WI38 (cell line): Measurements from ENCODE around the gene SPRN.

Source experiments
- H3K4me3 ChIP-seq: 2 replicates; pipeline ENCODE4 v1.5.1; 2011; ENCODE audit warnings: low read depth, mild to moderate bottlenecking, control low read depth, low read length
- TF ChIP-seq, protein P1 (sequence below): IDR thresholded peaks from 2 replicates; pipeline ENCODE4 v1.5.1; 2012; ENCODE audit warnings: low read depth, mild to moderate bottlenecking, control low read depth, low read length

SPRN gene

DNA sequence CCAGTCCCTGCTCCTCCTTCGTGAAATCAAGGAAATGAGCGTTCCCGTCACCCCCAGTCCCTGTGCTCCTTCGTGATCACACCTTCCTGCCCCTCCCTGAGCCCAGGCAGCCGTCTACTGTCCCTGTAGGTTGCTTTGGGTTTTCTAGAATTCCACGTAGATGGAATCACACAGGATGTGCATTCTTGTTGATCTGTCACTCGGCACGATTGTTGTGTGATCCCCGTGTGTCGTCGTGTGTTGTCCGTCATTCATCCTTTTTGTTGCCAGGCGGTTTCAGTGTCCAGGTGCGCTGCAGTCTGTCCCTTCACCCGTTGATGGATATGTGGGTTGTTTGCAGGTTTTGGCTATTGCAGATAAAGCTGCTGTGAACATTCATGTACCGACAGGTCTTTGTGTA is 21.1 kb downstream of the SPRN start:
- TF ChIP-seq, protein P1, sequence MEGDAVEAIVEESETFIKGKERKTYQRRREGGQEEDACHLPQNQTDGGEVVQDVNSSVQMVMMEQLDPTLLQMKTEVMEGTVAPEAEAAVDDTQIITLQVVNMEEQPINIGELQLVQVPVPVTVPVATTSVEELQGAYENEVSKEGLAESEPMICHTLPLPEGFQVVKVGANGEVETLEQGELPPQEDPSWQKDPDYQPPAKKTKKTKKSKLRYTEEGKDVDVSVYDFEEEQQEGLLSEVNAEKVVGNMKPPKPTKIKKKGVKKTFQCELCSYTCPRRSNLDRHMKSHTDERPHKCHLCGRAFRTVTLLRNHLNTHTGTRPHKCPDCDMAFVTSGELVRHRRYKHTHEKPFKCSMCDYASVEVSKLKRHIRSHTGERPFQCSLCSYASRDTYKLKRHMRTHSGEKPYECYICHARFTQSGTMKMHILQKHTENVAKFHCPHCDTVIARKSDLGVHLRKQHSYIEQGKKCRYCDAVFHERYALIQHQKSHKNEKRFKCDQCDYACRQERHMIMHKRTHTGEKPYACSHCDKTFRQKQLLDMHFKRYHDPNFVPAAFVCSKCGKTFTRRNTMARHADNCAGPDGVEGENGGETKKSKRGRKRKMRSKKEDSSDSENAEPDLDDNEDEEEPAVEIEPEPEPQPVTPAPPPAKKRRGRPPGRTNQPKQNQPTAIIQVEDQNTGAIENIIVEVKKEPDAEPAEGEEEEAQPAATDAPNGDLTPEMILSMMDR: no peak

DNA sequence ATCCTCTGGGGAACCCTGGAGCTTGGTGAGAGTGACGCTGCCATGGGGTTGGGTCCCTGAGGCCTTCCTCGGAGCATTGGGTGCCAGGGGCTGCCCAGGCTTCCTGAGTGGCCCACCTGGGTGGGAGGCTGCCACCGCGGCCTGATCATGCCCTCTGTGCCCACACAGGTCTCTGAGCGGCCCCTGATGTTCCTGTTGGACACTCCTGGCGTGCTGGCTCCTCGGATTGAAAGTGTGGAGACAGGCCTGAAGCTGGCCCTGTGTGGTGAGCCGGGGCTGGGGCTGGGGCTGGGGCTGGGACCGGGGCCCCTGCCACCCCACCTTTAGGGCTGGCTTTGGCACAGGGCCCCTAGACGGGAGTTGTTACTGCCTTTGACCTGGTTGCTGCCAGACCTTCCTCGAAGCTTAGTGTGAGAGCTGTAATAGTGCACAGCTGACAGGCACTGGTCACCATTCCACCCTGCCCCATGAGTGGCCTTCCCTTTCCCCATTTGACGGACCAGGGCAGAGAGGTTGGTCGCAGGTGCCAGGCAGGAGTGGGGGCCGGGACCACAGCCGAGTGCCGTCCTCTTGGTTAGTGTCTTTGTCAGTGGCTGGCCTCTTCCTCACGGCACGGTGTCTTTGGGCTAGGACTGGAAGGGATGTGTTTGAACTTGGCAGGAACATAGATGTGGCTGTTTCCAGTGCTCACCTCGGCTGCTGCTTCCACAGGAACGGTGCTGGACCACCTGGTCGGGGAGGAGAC is 22.3 kb downstream of the SPRN start:
- TF ChIP-seq, protein P1: no peak

More for the DNA sequence above, 21.1 kb downstream of the SPRN start:
- H3K4me3 ChIP-seq: no peak overlapping the region

DNA sequence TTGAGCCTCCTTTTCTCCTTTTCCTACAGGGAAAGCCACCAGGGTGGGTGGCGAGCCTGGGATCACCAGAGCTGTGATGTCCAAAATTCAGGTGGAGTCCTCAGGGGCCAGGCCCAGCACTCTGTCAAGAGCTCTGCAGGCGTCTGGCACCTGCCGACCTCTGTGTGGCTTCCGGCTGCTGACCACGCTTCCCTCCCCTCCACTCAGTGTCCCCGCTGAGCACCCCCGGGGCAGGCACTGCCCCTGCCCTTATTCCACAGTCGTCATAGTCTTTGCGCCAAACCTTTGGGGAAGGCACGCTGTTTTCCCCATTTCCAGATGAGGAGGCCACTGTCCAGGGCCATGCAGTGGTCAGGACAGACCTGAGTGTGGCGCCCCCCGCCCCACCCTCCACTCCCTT is 22.9 kb downstream of the SPRN start:
- TF ChIP-seq, protein P1: no peak
- no peak overlapping the region for H3K4me3 ChIP-seq

More for the DNA sequence above, 22.3 kb downstream of the SPRN start:
- no peak overlapping the region for H3K4me3 ChIP-seq

DNA sequence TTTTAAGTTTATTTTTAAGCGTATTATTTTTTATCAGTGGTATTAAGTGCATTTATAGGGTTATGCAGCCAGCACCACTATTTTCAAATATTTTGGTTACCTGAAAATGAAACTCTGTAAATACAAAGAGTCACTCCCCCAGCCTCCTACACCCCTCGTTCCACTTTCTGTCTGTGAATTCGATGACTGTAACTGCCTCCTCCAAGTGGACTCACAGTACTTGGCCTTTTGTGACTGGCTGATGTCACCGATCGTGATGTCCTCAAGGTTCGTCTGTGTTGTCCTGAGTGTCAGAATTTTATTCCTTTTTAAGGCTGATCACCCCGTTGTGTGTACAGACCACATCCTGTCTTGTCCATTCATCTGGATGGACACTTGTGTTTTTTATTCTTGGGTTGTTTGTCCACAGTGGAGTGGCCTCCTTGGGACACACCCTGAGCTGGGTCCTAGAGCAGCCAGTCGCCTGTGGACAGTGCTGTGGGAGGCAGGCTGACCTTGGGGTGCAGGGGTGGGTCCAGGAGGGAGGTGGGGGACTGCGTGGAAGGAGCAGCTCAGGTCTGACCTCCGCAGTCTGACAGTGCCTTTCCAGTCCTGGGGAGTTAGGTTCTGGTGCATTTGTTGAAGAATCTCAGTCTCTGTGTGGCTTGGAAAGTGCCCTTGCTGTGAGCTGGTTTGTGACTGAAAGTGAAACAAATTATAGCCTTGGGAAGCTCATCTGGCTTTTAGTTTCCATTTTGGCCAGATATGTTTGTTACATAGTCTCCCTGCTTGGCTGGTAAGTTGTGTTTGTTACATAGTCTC is 23.6 kb downstream of the SPRN start:
- no peak overlapping the region for H3K4me3 ChIP-seq
- TF ChIP-seq, protein P1: no peak

DNA sequence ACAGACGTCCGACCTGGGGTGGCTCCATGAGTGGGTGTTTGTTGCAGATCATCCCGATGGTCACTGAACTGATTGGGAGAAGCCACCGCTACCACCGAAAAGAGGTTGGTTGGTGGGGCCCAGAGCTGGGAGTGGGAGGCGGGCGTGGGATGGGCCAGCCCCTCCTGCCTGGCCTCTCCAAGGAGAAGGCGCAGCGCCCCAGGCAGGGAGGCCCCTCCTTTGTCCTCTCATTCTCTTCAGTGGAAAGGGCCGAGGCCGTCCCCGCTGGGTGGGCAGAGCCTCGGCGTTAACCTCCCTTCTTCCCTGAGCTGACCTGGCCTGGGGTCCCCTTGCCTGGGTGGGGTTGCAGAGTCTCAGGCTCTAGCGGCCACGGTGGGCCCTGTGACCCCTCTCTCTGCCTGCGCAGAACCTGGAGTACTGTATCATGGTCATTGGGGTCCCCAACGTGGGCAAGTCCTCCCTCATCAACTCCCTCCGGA is 25.3 kb downstream of the SPRN start:
- no peak overlapping the region for H3K4me3 ChIP-seq
- TF ChIP-seq, protein P1: no peak

DNA sequence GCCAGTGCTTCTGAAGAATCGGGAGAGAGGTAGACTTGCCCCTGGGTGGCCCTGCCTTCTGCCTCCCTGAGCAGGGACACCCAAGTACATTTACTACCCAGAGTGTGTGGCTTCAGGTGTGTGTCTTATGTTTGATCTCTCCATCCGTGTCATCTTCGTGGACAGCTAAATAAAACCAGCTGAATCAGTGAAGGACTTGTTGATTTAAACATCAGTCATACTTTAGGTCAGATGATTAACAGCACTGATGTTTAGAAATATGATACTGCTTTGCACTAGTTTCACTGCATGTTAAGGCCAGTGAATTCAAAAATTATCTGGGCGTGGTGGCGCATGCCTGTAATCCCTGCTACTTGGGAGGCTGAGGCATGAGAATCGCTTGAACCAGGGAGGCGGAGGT is 26.5 kb downstream of the SPRN start:
- H3K4me3 ChIP-seq: no peak overlapping the region
- TF ChIP-seq, protein P1: no peak
